ENCODE results near the gene SPATA6L. TPM values are rescaled to one million over a fixed set of nuclear protein-coding genes. Genes with fewer than 3 reads are reported as not detected.

SPATA6L gene
- total and polyA plus RNA-seq, 9 of the 15 experiments (the other 6 are each of a cell fraction or from before 2014, with no cell fraction given), result 0.03 to 1.00 (median 0.08) TPM; not detected in 4

- TF ChIP-seq, protein P1, sequence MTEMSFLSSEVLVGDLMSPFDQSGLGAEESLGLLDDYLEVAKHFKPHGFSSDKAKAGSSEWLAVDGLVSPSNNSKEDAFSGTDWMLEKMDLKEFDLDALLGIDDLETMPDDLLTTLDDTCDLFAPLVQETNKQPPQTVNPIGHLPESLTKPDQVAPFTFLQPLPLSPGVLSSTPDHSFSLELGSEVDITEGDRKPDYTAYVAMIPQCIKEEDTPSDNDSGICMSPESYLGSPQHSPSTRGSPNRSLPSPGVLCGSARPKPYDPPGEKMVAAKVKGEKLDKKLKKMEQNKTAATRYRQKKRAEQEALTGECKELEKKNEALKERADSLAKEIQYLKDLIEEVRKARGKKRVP (CRISPR knock-in tag; IDR thresholded peaks at IDR 0.05), result no peak
- TF ChIP-seq SMARCE1 (IDR thresholded peaks at IDR 0.05), result peak; percentile 66
- TF ChIP-seq, protein P2, sequence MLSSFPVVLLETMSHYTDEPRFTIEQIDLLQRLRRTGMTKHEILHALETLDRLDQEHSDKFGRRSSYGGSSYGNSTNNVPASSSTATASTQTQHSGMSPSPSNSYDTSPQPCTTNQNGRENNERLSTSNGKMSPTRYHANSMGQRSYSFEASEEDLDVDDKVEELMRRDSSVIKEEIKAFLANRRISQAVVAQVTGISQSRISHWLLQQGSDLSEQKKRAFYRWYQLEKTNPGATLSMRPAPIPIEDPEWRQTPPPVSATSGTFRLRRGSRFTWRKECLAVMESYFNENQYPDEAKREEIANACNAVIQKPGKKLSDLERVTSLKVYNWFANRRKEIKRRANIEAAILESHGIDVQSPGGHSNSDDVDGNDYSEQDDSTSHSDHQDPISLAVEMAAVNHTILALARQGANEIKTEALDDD (IDR thresholded peaks at IDR 0.05), result peak; percentile 93
- TF ChIP-seq TRIM24 (IDR thresholded peaks at IDR 0.05), result 0 out of 4 replicates have a peak, but pooled peaks of 1 of the 2 experiments have one; percentile 28
- TF ChIP-seq BHLHE40 (IDR thresholded peaks at IDR 0.05; ENCODE audit: low read length), result 0 out of 2 replicates have a peak, but pooled peaks have one; percentile 8
- peak; percentile 65; the same call in 1 of the 2 replicates for TF ChIP-seq NFE2 (IDR thresholded peaks at IDR 0.05; ENCODE audit: low read depth)
- 0 out of 2 replicates have a peak, but pooled peaks have one; percentile 21 for TF ChIP-seq MAFG (tag; conservative IDR thresholded peaks at IDR 0.05)
- TF ChIP-seq, protein P3, sequence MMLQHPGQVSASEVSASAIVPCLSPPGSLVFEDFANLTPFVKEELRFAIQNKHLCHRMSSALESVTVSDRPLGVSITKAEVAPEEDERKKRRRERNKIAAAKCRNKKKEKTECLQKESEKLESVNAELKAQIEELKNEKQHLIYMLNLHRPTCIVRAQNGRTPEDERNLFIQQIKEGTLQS (IDR thresholded peaks at IDR 0.05), result peak; percentile 65
- TF ChIP-seq, protein P3 (CRISPR knock-in tag; conservative IDR thresholded peaks at IDR 0.05), result no peak
- peak; percentile 67 for TF ChIP-seq PBX2 (CRISPR knock-in tag; IDR thresholded peaks at IDR 0.05; ENCODE audit: low read depth)
- peak; percentile 87 for TF ChIP-seq PBX2 (tag; conservative IDR thresholded peaks at IDR 0.05; ENCODE audit: low read depth)
- TF ChIP-seq ZKSCAN3 (CRISPR knock-in tag; IDR thresholded peaks at IDR 0.05), result no peak
- peak; percentile 37; the same call in 1 of the 2 replicates for TF ChIP-seq SMARCC2 (IDR thresholded peaks at IDR 0.05; ENCODE audit: low read depth)
- peak; percentile 91 for TF ChIP-seq CEBPB (tag; IDR thresholded peaks at IDR 0.05)
- peak; percentile 41 for TF ChIP-seq EP300 (IDR thresholded peaks at IDR 0.05; ENCODE audit: low read length)
- no peak for TF ChIP-seq YY1 (IDR thresholded peaks at IDR 0.05; ENCODE audit: borderline replicate concordance in 1 of 3, control insufficient read depth in 1 of 3, extremely low read depth in 1 of 3, insufficient read depth in 3 of 3, insufficient read length in 1 of 3, insufficient replicate concordance in 2 of 3, low read depth in 1 of 3, low read length in 2 of 3)
- 0 out of 2 replicates have a peak, but pooled peaks have one; percentile 5 for TF ChIP-seq TCF3 (CRISPR knock-in tag; IDR thresholded peaks at IDR 0.05)
- TF ChIP-seq MEIS2 (IDR thresholded peaks at IDR 0.05; ENCODE audit: partially characterized antibody), result peak; percentile 62
- TF ChIP-seq ARID1B (IDR thresholded peaks at IDR 0.05), result peak; percentile 76
These were observed 33.8 kb upstream of the SPATA6L start (continued) for GRCh38 chr9:4700091-4700490.

Measured in K562 (cell line).